ENCODE measurements around the gene KCNIP4.

The KCNIP4 gene

GRCh38 chr4:21645776-21646175 is 302.8 kb downstream of the KCNIP4 start:
- H4K5ac ChIP-seq (ENCODE audit: low read length) = no peak overlapping the region
- no peaks in the 10 kb centered on the region for H3K36me3 ChIP-seq (ENCODE audit: control insufficient read depth, insufficient read depth, low read length)
- H3K18ac ChIP-seq (ENCODE audit: low read length) = no peak overlapping the region
- no peaks in the 10 kb centered on the region for H3K4me1 ChIP-seq (ENCODE audit: control insufficient read depth, low read depth, low read length)
- no peak overlapping the region for H2BK15ac ChIP-seq (replicated peaks; ENCODE audit: low read depth)
- no peaks in the 10 kb centered on the region for H3K79me1 ChIP-seq (ENCODE audit: low read length)
- H3K27ac ChIP-seq (ENCODE audit: low read depth, low read length) = no peak overlapping the region
- no peaks in the 10 kb centered on the region for H3K79me2 ChIP-seq (ENCODE audit: control insufficient read depth, insufficient read depth, low read length)
- H3K9ac ChIP-seq (ENCODE audit: low read length) = no peak overlapping the region
- no peak overlapping the region for H2BK120ac ChIP-seq (ENCODE audit: low read depth, low read length)
- DNase-seq = no peak
- H3K4ac ChIP-seq (ENCODE audit: low read depth, low read length) = no peak overlapping the region
- WGBS (ENCODE audit: extremely low coverage, insufficient coverage, low lambda C conversion rate) = no CpG with 5 or more reads among the region's 1 CpG
- H2AK5ac ChIP-seq (ENCODE audit: low read length) = no peak overlapping the region
- H3K4me2 ChIP-seq (ENCODE audit: low read length) = no peak overlapping the region
- no peak overlapping the region for H2BK5ac ChIP-seq (ENCODE audit: low read length)
- H3K4me3 ChIP-seq (ENCODE audit: low read length) = no peak overlapping the region
- H3K23ac ChIP-seq (ENCODE audit: low read length) = no peak overlapping the region
- no peak overlapping the region for H4K8ac ChIP-seq (ENCODE audit: low read depth, low read length)
- H3K56ac ChIP-seq (ENCODE audit: low read length) = no peak overlapping the region
- H3K27me3 ChIP-seq (ENCODE audit: insufficient read depth, low read length, poor library complexity) = no peaks in the 10 kb centered on the region

GRCh38 chr4:21641696-21642095 is 306.9 kb downstream of the KCNIP4 start:
- H3K27me3 ChIP-seq (ENCODE audit: insufficient read depth, low read length, poor library complexity) = no peaks in the 10 kb centered on the region
- no peak overlapping the region for H3K18ac ChIP-seq (ENCODE audit: low read length)
- no peak overlapping the region for H3K56ac ChIP-seq (ENCODE audit: low read length)
- no CpG with 5 or more reads among the region's 3 CpGs for WGBS (ENCODE audit: extremely low coverage, insufficient coverage, low lambda C conversion rate)
- no peaks in the 10 kb centered on the region for H3K4me1 ChIP-seq (ENCODE audit: control insufficient read depth, low read depth, low read length)
- H3K23ac ChIP-seq (ENCODE audit: low read length) = no peak overlapping the region
- no peak overlapping the region for H3K4me2 ChIP-seq (ENCODE audit: low read length)
- no peak overlapping the region for H3K4me3 ChIP-seq (ENCODE audit: low read length)
- no peaks in the 10 kb centered on the region for H3K36me3 ChIP-seq (ENCODE audit: control insufficient read depth, insufficient read depth, low read length)
- no peak overlapping the region for H2AK5ac ChIP-seq (ENCODE audit: low read length)
- no peak overlapping the region for H3K9ac ChIP-seq (ENCODE audit: low read length)
- H4K5ac ChIP-seq (ENCODE audit: low read length) = no peak overlapping the region
- H3K79me2 ChIP-seq (ENCODE audit: control insufficient read depth, insufficient read depth, low read length) = no peaks in the 10 kb centered on the region
- no peak overlapping the region for H2BK120ac ChIP-seq (ENCODE audit: low read depth, low read length)
- H3K79me1 ChIP-seq (ENCODE audit: low read length) = no peaks in the 10 kb centered on the region
- no peak overlapping the region for H2BK5ac ChIP-seq (ENCODE audit: low read length)
- no peak for DNase-seq
- no peak overlapping the region for H3K4ac ChIP-seq (ENCODE audit: low read depth, low read length)
- no peak overlapping the region for H2BK15ac ChIP-seq (replicated peaks; ENCODE audit: low read depth)
- H4K8ac ChIP-seq (ENCODE audit: low read depth, low read length) = no peak overlapping the region
- no peak overlapping the region for H3K27ac ChIP-seq (ENCODE audit: low read depth, low read length)

- no CpG with 5 or more reads among the region's 1 CpG for WGBS (ENCODE audit: extremely low coverage, insufficient coverage, low lambda C conversion rate)
These were observed 310.3 kb downstream of the KCNIP4 start for GRCh38 chr4:21638171-21638725.

GRCh38 chr4:21628916-21629610 is 319.5 kb downstream of the KCNIP4 start:
- no peak overlapping the region for H2BK15ac ChIP-seq (replicated peaks; ENCODE audit: low read depth)
- H2BK120ac ChIP-seq (ENCODE audit: low read depth, low read length) = no peak overlapping the region
- H3K56ac ChIP-seq (ENCODE audit: low read length) = no peak overlapping the region
- H3K4me1 ChIP-seq (ENCODE audit: control insufficient read depth, low read depth, low read length) = no peaks in the 10 kb centered on the region
- no peak overlapping the region for H3K9ac ChIP-seq (ENCODE audit: low read length)
- no peak overlapping the region for H3K4me2 ChIP-seq (ENCODE audit: low read length)
- no peaks in the 10 kb centered on the region for H3K27me3 ChIP-seq (ENCODE audit: insufficient read depth, low read length, poor library complexity)
- no peak overlapping the region for H2BK5ac ChIP-seq (ENCODE audit: low read length)
- H3K27ac ChIP-seq (ENCODE audit: low read depth, low read length) = no peak overlapping the region
- H3K18ac ChIP-seq (ENCODE audit: low read length) = no peak overlapping the region
- H4K5ac ChIP-seq (ENCODE audit: low read length) = no peak overlapping the region
- H3K4ac ChIP-seq (ENCODE audit: low read depth, low read length) = no peak overlapping the region
- no peaks in the 10 kb centered on the region for H3K79me1 ChIP-seq (ENCODE audit: low read length)
- H3K36me3 ChIP-seq (ENCODE audit: control insufficient read depth, insufficient read depth, low read length) = no peaks in the 10 kb centered on the region
- no peak for DNase-seq
- H4K8ac ChIP-seq (ENCODE audit: low read depth, low read length) = no peak overlapping the region
- no peak overlapping the region for H3K23ac ChIP-seq (ENCODE audit: low read length)
- no peaks in the 10 kb centered on the region for H3K79me2 ChIP-seq (ENCODE audit: control insufficient read depth, insufficient read depth, low read length)
- H3K4me3 ChIP-seq (ENCODE audit: low read length) = no peak overlapping the region
- no CpG with 5 or more reads among the region's 2 CpGs for WGBS (ENCODE audit: extremely low coverage, insufficient coverage, low lambda C conversion rate)
- H2AK5ac ChIP-seq (ENCODE audit: low read length) = no peak overlapping the region

More at GRCh38 chr4:21638171-21638725, 310.3 kb downstream of the KCNIP4 start:
- no peak overlapping the region for H3K9ac ChIP-seq (ENCODE audit: low read length)
- no peak overlapping the region for H3K4me3 ChIP-seq (ENCODE audit: low read length)
- H3K4ac ChIP-seq (ENCODE audit: low read depth, low read length) = no peak overlapping the region
- DNase-seq = no peak
- H3K27me3 ChIP-seq (ENCODE audit: insufficient read depth, low read length, poor library complexity) = no peaks in the 10 kb centered on the region
- H3K56ac ChIP-seq (ENCODE audit: low read length) = no peak overlapping the region
- no peak overlapping the region for H2AK5ac ChIP-seq (ENCODE audit: low read length)
- no peak overlapping the region for H3K4me2 ChIP-seq (ENCODE audit: low read length)
- H3K4me1 ChIP-seq (ENCODE audit: control insufficient read depth, low read depth, low read length) = no peaks in the 10 kb centered on the region
- no peak overlapping the region for H2BK120ac ChIP-seq (ENCODE audit: low read depth, low read length)
- no peak overlapping the region for H4K5ac ChIP-seq (ENCODE audit: low read length)
- no peak overlapping the region for H2BK5ac ChIP-seq (ENCODE audit: low read length)
- H4K8ac ChIP-seq (ENCODE audit: low read depth, low read length) = no peak overlapping the region
- no peak overlapping the region for H3K23ac ChIP-seq (ENCODE audit: low read length)
- H3K27ac ChIP-seq (ENCODE audit: low read depth, low read length) = no peak overlapping the region
- no peaks in the 10 kb centered on the region for H3K79me2 ChIP-seq (ENCODE audit: control insufficient read depth, insufficient read depth, low read length)
- H3K36me3 ChIP-seq (ENCODE audit: control insufficient read depth, insufficient read depth, low read length) = no peaks in the 10 kb centered on the region
- H3K79me1 ChIP-seq (ENCODE audit: low read length) = no peaks in the 10 kb centered on the region
- H3K18ac ChIP-seq (ENCODE audit: low read length) = no peak overlapping the region
- no peak overlapping the region for H2BK15ac ChIP-seq (replicated peaks; ENCODE audit: low read depth)

- H3K27ac ChIP-seq (ENCODE audit: low read depth, low read length) = no peak overlapping the region
- H3K56ac ChIP-seq (ENCODE audit: low read length) = no peak overlapping the region
- no peak overlapping the region for H3K4me3 ChIP-seq (ENCODE audit: low read length)
- H3K23ac ChIP-seq (ENCODE audit: low read length) = no peak overlapping the region
- no peaks in the 10 kb centered on the region for H3K79me1 ChIP-seq (ENCODE audit: low read length)
- no peaks in the 10 kb centered on the region for H3K79me2 ChIP-seq (ENCODE audit: control insufficient read depth, insufficient read depth, low read length)
- H3K36me3 ChIP-seq (ENCODE audit: control insufficient read depth, insufficient read depth, low read length) = no peaks in the 10 kb centered on the region
- H2BK15ac ChIP-seq (replicated peaks; ENCODE audit: low read depth) = no peak overlapping the region
- no peak overlapping the region for H3K9ac ChIP-seq (ENCODE audit: low read length)
- no peak overlapping the region for H4K5ac ChIP-seq (ENCODE audit: low read length)
- H3K4me2 ChIP-seq (ENCODE audit: low read length) = no peak overlapping the region
- no peak overlapping the region for H3K4ac ChIP-seq (ENCODE audit: low read depth, low read length)
- H2AK5ac ChIP-seq (ENCODE audit: low read length) = no peak overlapping the region
- no peak overlapping the region for H2BK120ac ChIP-seq (ENCODE audit: low read depth, low read length)
- H3K4me1 ChIP-seq (ENCODE audit: control insufficient read depth, low read depth, low read length) = no peaks in the 10 kb centered on the region
- H2BK5ac ChIP-seq (ENCODE audit: low read length) = no peak overlapping the region
- DNase-seq = no peak
- H3K18ac ChIP-seq (ENCODE audit: low read length) = no peak overlapping the region
- no CpG with 5 or more reads among the region's 4 CpGs for WGBS (ENCODE audit: extremely low coverage, insufficient coverage, low lambda C conversion rate)
- no peak overlapping the region for H4K8ac ChIP-seq (ENCODE audit: low read depth, low read length)
- H3K27me3 ChIP-seq (ENCODE audit: insufficient read depth, low read length, poor library complexity) = no peaks in the 10 kb centered on the region
These were observed 320.4 kb downstream of the KCNIP4 start for GRCh38 chr4:21628116-21628670.
